Panc1 (cell line): Measurements from ENCODE around the gene ATP5ME.

Experiments
- POLR2AphosphoS5 ChIP-seq: IDR thresholded peaks from 2 replicates; pipeline ENCODE4 v1.6.1; 2012; ENCODE audit warnings: mild to moderate bottlenecking, low read depth, low read length, moderate library complexity
- TF ChIP-seq, protein P1 (sequence below): fragments of 450-650 bp; IDR thresholded peaks from 2 replicates; pipeline ENCODE4 v1.5.1; 2017; ENCODE audit warnings: mild to moderate bottlenecking

- TF ChIP-seq, protein P1, sequence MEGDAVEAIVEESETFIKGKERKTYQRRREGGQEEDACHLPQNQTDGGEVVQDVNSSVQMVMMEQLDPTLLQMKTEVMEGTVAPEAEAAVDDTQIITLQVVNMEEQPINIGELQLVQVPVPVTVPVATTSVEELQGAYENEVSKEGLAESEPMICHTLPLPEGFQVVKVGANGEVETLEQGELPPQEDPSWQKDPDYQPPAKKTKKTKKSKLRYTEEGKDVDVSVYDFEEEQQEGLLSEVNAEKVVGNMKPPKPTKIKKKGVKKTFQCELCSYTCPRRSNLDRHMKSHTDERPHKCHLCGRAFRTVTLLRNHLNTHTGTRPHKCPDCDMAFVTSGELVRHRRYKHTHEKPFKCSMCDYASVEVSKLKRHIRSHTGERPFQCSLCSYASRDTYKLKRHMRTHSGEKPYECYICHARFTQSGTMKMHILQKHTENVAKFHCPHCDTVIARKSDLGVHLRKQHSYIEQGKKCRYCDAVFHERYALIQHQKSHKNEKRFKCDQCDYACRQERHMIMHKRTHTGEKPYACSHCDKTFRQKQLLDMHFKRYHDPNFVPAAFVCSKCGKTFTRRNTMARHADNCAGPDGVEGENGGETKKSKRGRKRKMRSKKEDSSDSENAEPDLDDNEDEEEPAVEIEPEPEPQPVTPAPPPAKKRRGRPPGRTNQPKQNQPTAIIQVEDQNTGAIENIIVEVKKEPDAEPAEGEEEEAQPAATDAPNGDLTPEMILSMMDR, result no peak
- no peak for TF ChIP-seq POLR2AphosphoS5
Measured at GRCh38 chr4:666822-667544, 7.1 kb downstream of the ATP5ME start.
